Spinal cord (tissue), 10 donors: Measurements from ENCODE around the gene KRT76. TPM values are rescaled to one million over a fixed set of nuclear protein-coding genes. Genes with fewer than 3 reads are reported as not detected.
"Not testable (repeated sequence)": the region's sequence is repeated elsewhere in the genome, so short reads cannot be mapped to it uniquely, and the experiment has no call there.

ENCODE experiments used
- DNase-seq, 6 donors: peaks; one replicate each; pipeline versions ENCODE4 v3.0.0 to v3.0.0-alpha.2; 2013 to 2015; ENCODE audit warnings: low spot score in 6 of 6, low read depth in 4 of 6
- H3K27ac ChIP-seq: one replicate; pipeline ENCODE4 v1.5.1; 2013; ENCODE audit warnings: low read depth, low read length, control low read depth
- H3K27me3 ChIP-seq: one replicate; pipeline ENCODE4 v1.6.1; 2013; ENCODE audit warnings: low read length; ENCODE audit not compliant: control insufficient read depth, insufficient read depth
- H3K36me3 ChIP-seq: one replicate; pipeline ENCODE4 v1.6.1; 2013; ENCODE audit warnings: low read length; ENCODE audit not compliant: control insufficient read depth, insufficient read depth
- H3K4me1 ChIP-seq: one replicate; pipeline ENCODE4 v1.6.1; 2013; ENCODE audit warnings: low read length; ENCODE audit not compliant: control insufficient read depth, insufficient read depth
- H3K4me3 ChIP-seq: one replicate; pipeline ENCODE4 v1.5.1; 2013; ENCODE audit warnings: low read depth, low read length, control low read depth
- H3K9me3 ChIP-seq: one replicate; pipeline ENCODE4 v1.6.1; 2013; ENCODE audit warnings: low read length; ENCODE audit not compliant: control insufficient read depth, insufficient read depth
- whole genome bisulfite sequencing: methylation state at CpG from one replicate; pipeline ENCODE4 v1.1.5; 2013; ENCODE audit warnings: missing lambda C conversion rate; ENCODE audit not compliant: insufficient coverage; 5-methylcytosine and 5-hydroxymethylcytosine counted together
- polyA plus RNA-seq, 2 donors: library from polyadenylated mRNA; unstranded; fragments of 120-200 nt; gene quantifications; one replicate each; pipeline ENCODE4 v1.2.1, GENCODE V29; 2013; ENCODE audit not compliant: insufficient read length in 2 of 2
- total RNA-seq, 2 donors: library from RNA; depleted of rRNA in 1 of 2; stranded (reverse); fragments of 120-200 nt in 1 of 2; fragments of >200 nt in 1 of 2; gene quantifications; one replicate each; pipeline versions ENCODE4 v1.2.3 to v1.2.4, GENCODE V29; 2013 to 2014
- donor health status: healthy.

KRT76 gene
- total and polyA plus RNA-seq, 4 donors: not detected

DNA sequence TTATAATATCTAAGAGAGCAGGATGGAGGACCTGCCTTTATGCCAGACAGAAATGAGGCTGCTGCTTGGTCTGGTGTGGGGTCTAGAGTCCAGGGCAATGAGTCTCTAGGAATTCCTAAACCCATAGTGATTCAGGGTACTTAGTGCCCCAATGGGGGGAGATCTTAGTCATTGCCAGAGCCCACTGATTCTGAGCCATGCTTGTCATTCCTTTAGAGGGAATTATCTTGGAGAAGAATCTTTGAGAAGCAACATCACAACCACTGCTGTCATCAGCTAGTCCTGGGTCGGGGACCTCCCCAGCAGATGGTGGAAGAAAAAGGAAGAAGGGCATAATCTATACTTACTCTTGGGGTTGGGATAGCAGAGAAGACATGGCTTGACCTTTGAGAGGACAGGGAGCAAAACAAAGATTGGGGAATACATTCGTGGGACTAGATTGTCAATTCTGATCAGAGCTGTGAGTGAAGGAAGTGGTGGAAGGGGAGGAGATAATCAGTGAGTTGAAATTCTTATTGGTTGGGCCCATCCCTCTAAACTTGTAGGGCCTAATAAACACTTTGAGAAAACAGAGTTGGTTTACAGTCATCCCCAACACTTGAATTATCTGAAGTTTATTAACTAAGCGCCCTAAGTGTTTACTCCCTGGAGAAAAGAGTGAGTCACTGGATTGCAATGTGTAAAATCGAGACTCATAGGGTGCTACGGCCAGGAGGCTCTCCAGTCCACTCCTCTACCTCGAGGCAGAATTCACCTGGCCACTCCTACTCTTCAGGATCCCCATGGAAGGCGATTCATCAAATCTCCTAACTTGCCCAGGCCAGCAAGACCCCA lies 21.7 kb upstream of the KRT76 start:
- Histone ChIP-seq H3K4me3 (no peak overlapping the region), H3K9me3 (no peaks in the 10 kb centered on the region), H3K36me3 (no peaks in the 10 kb centered on the region), H3K4me1 (peaks cover 1% of the 10 kb centered on the region), H3K27me3 (no peaks in the 10 kb centered on the region), H3K27ac (no peak overlapping the region)
- WGBS: 76% methylated on average over 5 of the region's 7 CpGs
- DNase-seq: no peak

DNA sequence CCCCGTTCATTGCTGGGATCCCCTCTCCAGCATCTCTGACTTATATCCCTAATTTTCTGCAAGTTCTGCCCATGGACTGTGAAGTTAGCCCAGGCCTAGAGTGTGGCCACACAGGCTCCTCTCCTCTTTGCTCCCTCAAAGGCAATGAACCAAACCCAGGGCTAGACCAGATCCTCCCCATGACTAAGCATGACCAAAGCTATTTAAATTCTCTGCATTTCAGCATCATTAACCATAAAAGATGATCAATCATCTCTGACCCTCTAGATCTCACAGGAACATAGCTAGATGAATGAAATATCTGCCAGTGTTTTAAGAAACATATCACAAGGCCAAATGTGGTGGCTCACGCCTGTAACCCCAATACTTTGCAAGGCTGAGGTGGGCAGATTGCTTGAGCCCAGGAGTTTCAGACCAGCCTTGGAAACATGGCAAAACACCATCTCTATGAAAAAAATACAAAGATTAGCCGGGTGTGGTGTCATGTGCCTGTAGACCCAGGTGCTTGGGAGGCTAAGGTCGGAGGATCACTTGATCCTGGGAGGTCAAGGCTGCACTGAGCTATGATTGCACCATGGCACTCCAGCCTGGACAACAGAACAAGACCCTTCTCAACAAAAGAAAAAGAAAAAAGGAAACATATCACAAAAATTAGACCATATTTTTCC lies 21.0 kb upstream of the KRT76 start:
- H3K4me3 ChIP-seq: no peak overlapping the region
- no peaks in the 10 kb centered on the region for H3K36me3 ChIP-seq
- no peak overlapping the region for H3K27ac ChIP-seq
- no peaks in the 10 kb centered on the region for H3K9me3 ChIP-seq
- H3K27me3 ChIP-seq: no peaks in the 10 kb centered on the region
- WGBS: 88% methylated on average over 2 of the region's 4 CpGs
- DNase-seq: no peak
- no peaks in the 10 kb centered on the region for H3K4me1 ChIP-seq

DNA sequence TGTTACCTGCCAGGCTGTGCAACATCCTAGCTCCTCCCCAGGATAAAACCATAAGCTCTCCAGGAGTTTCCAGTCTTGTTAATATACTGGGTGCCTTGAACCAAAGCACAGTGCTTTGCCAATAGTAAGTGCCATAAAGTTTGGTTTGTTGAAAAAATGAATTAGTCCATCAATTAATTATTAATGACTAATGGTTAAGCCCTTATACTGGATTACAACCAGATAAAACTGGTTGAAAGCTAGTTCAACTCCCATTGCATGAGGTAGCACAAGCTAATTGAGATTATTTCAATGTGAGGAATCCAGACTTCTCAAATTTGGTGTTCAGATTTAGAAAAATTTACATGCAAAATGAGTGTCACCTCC lies 20.4 kb upstream of the KRT76 start:
- Histone ChIP-seq H3K9me3 (no peaks in the 10 kb centered on the region), H3K36me3 (no peaks in the 10 kb centered on the region), H3K4me3 (no peak overlapping the region), H3K4me1 (no peaks in the 10 kb centered on the region), H3K27me3 (no peaks in the 10 kb centered on the region), H3K27ac (no peak overlapping the region)
- DNase-seq: no peak

DNA sequence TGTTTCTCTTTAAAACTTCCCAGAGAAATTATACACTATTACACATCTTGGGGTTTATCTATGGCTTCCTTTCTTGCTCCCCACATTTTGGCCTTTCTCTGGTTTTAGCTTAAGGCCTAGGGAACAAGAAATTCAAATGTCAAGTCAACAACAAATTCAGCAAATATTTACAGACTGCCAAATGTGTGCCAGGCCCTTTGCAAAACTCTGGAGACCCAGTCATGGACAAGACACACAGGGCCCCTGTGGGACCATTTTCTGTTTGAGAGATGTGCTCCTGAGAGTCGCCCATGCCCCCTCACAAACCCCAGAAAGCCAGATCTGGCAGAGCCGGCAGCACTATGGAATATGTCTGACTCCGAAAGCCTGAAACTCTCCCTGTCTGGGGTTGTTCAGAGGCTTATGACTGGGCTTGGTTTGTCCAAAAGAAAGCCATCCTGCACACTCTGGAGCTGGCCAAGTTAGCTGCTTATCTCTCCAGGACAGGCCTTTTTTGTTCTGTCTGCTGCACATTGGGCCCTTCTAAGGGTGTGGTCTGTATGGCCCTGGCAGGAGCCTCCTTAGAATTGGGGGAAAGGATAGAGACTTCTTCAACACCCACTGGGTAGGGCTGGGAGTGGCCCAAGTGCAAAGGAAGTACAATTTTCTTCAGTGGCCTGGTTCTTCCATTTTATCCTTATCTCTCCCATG lies 19.8 kb upstream of the KRT76 start:
- DNase-seq: no peak
- Histone ChIP-seq H3K4me1 (no peaks in the 10 kb centered on the region), H3K27me3 (no peaks in the 10 kb centered on the region), H3K27ac (no peak overlapping the region), H3K36me3 (no peaks in the 10 kb centered on the region), H3K4me3 (no peak overlapping the region), H3K9me3 (no peaks in the 10 kb centered on the region)
- WGBS: 100% methylated on average over 2 of the region's 3 CpGs

DNA sequence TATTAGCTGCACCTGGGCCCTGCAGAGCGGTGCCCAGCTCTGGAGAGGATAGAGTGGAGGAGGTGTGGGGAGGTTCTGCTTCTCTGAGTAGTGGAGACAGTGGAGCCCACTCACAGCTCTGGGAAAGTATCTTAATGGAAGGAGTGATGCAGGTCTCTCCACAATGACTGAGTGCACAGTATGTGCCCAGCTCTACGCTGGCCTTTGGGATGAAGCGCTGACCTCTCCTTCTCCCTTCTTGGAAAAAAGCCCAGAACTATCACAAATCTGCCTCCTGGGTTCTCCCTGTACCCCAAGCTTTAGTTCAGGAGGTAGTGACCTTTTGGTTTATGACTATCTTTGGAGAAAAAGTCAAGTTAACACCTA lies 19.3 kb upstream of the KRT76 start:
- Histone ChIP-seq H3K27ac (no peak overlapping the region), H3K4me3 (no peak overlapping the region), H3K4me1 (no peaks in the 10 kb centered on the region), H3K36me3 (no peaks in the 10 kb centered on the region), H3K9me3 (no peaks in the 10 kb centered on the region), H3K27me3 (no peaks in the 10 kb centered on the region)
- DNase-seq: no peak
- WGBS: 94% methylated on average over 3 of the region's 3 CpGs

DNA sequence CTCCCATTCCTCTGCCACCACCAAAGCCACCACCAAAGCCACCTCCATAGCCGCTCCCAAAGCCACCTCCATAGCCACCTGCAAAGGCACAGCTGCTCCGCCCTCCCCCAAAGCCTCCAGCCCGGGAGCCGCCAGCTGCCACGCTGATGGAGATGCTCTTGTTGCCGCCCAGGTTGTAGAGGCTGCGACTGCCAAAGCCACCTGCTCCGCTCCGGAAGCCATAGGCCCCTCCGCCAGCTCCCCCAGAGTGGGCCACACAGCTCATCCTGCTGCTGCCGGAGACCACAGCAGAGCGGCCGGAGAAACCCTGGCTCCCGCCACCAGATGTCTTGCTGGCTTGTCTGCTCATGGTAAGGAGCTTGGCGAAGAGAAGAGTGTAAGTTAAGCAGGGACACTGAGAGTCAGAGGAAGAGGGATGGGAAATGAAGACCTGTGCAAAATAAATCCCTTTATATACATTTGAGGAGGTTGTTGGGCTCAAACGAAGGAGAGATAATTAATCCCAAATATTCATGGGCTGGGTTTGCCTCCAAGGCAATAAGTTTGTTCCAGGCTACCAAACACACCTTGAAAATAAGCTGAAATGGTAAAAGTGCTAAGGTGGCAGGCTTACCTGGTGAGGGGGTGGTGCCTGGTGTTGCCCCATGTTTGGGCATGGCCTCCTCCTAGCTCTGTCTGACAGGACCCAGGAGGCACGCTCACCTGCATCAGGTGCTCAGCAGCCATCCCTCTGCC lies 18.7 kb upstream of the KRT76 start, which contains the start of gene KRT3:
Gene KRT3 (minus strand): TSS at position 424 of the 735 bp plus-strand sequence. CDS start 75 bp downstream, at position 349.
- no peaks in the 10 kb centered on the region for H3K9me3 ChIP-seq
- WGBS: 90% methylated on average over 16 of the region's 17 CpGs
- H3K27ac ChIP-seq: no peak within 1 kb of the TSS
- no peaks in the 10 kb centered on the region for H3K4me1 ChIP-seq
- peaks cover 2% of the 10 kb centered on the region for H3K27me3 ChIP-seq
- no peaks in the 10 kb centered on the region for H3K36me3 ChIP-seq
- no peak within 1 kb of the TSS for H3K4me3 ChIP-seq
- no peak for DNase-seq

DNA sequence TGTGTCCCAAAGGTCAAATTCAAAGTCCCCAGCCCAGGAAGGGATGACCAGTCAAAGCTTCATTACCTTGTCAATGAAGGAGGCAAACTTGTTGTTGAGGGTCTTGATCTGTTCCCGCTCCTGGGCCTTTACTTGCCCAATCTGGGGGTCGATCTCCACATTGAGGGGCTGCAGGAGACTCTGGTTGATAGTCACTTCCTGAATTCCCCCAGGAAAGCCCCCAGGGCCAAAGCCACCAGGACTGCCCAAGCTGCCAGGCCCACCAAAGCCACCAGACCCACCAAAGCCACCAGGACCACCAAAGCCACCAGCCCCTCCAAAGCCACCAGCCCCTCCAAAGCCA lies 18.2 kb upstream of the KRT76 start:
- DNase-seq, H3K4me1 ChIP-seq, H3K27me3 ChIP-seq, H3K4me3 ChIP-seq, H3K9me3 ChIP-seq, H3K27ac ChIP-seq, H3K36me3 ChIP-seq: not testable (repeated sequence)
- WGBS: 94% methylated on average over 2 of the region's 2 CpGs

DNA sequence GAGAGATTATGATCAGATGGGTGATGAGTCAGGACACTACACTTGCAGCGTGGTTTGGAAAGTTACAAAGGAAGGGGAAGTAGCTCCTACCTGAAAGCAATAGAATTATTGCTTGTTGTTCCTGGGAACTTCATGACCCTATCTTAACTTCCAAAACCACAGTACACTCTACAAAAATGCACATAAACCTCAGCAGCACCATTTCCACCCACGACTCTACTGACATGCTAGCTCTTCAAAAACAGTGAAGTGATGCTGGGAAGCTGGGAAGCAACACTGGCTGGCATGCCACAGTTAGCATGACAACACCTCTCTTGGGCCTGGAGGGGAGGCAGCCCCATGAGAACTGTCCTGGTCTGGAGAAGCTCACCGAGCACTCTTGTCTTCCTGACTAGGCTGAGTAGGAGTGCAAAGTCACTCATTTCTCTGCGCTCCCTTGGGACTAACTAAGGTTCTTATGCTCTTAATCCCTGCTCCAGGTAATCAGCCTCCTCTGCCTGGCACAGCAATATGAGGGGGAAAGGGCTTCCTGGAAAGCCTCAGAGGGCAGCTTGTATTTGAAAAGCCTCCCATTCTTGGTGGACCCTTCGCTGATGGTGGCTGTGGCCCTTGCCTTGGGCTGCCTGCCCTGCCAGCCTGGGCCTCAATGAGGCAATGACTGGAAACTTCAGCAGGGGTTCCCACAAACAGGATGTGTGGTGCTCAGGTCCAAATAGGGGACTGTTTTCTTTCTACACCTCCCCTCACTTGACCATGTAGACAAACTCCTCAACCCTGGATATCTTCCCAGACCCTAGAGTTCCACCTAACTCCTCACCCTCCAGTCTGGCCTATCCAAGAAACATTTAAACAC lies 17.6 kb upstream of the KRT76 start:
- WGBS: 93% methylated on average over 4 of the region's 5 CpGs
- peaks cover 6% of the 10 kb centered on the region for H3K4me1 ChIP-seq
- DNase-seq: no peak
- H3K27ac ChIP-seq: no peak overlapping the region
- H3K4me3 ChIP-seq: no peak overlapping the region
- H3K36me3 ChIP-seq: no peaks in the 10 kb centered on the region
- H3K9me3 ChIP-seq: no peaks in the 10 kb centered on the region
- peaks cover 12% of the 10 kb centered on the region for H3K27me3 ChIP-seq
